GM12892 (cell line): Measurements from ENCODE around the gene MYO15A.

Experiments
- DNase-seq: peaks from one replicate; pipeline ENCODE4 v3.0.0; 2011; ENCODE audit not compliant: insufficient read length
- FAIRE-seq: peaks from 2 replicates; lab custom pipeline; 2011; peaks lifted over from hg19 to GRCh38; lab: Jason Lieb, UNC
- POLR2A ChIP-seq: IDR thresholded peaks from 2 replicates; pipeline ENCODE4 v1.6.1; 2011; ENCODE audit warnings: low read depth, low read length, control low read depth
- POLR2AphosphoS5 ChIP-seq: IDR thresholded peaks from 2 replicates; pipeline ENCODE4 v1.6.1; 2011; ENCODE audit warnings: low read depth, low read length, control low read depth
- TAF1 ChIP-seq: IDR thresholded peaks from 2 replicates; pipeline ENCODE4 v1.6.1; 2011; ENCODE audit warnings: low read depth, mild to moderate bottlenecking, control low read depth, low read length, borderline replicate concordance

The MYO15A gene

DNA sequence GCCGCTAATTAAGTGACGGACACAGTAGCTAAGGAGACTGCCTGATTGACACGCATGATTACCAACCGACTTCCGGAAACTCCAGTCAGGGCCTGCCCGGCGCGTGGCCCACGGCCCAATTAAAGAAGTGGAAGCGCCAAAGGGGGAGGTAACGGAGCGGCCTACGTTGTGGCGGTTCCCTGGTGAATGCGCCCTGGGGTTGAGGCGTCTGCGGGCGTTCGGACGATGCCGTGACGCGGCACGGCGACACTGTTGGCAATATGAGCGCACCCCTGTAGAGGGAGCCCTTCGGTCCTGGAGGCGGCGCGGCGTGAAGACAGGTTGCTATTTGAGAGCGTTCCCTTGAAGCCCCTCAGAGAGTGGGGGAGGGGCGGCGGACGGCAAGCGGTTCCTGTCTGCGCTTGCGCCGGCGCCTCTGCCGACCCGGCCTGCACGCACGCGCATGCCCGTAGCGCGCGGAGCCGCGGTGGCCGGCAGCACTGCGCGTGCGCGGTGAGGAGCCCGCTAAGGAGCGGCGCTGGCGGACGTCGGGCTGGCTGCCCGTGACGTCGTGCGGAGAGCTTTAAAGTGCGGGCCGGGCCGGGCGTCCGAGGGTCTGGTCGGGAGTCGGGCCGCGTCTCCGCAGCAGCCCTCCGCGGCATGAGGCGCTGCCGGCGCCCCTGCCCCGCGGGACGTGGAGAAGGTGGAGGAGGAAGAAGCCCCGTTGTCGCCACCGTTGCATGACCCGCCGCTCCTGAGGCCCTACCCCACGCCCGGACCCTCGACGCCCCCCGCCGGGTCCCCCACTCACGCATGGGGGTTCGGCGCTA, 75.0 kb downstream of the MYO15A start, which contains the start of gene ALKBH5:
TSS of gene ALKBH5 (plus strand) at position 495 of the 809 bp plus-strand sequence. CDS start 416 bp downstream, outside the sequence.
- DNase-seq (peak; percentile 98), FAIRE-seq (no peak)
- TF ChIP-seq POLR2A (peak; percentile 64; the same call in 1 of the 2 replicates), TAF1 (no peak)

DNA sequence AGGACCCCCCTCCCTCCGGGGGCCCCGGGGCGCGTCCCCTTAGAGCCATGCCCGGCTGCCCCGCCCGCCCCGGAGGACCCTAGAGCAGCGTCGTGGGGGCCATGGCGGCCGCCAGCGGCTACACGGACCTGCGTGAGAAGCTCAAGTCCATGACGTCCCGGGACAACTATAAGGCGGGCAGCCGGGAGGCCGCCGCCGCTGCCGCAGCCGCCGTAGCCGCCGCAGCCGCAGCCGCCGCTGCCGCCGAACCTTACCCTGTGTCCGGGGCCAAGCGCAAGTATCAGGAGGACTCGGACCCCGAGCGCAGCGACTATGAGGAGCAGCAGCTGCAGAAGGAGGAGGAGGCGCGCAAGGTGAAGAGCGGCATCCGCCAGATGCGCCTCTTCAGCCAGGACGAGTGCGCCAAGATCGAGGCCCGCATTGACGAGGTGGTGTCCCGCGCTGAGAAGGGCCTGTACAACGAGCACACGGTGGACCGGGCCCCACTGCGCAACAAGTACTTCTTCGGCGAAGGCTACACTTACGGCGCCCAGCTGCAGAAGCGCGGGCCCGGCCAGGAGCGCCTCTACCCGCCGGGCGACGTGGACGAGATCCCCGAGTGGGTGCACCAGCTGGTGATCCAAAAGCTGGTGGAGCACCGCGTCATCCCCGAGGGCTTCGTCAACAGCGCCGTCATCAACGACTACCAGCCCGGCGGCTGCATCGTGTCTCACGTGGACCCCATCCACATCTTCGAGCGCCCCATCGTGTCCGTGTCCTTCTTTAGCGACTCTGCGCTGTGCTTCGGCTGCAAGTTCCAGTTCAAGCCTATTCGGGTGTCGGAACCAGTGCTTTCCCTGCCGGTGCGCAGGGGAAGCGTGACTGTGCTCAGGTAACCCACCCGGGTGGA, 75.8 kb downstream of the MYO15A start:
- TF ChIP-seq POLR2A, result no peak
- no peak for TF ChIP-seq TAF1
- TF ChIP-seq POLR2AphosphoS5, result no peak
- DNase-seq, result no peak
- FAIRE-seq, result peak; percentile 38

DNA sequence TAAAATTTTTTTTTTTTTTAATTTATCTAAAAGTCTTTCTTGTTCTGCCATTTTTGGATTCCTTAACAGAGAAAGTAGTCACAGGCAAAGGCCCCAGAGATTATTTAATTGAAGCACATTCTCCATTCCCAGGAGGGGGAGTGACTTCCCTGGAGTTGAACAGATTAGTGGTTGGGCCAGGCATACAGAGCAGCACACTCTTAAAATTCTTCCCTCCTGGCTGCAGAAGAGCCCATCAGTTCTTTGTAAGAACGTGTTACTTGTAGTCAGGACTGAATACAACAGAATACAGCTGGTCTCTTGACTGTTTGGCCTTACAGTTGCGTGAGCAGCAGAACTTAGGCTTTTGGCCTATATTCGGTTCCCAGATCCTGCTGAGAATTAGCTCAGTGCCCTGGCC, 76.8 kb downstream of the MYO15A start:
- DNase-seq (no peak), FAIRE-seq (no peak)
- TF ChIP-seq TAF1 (0 out of 2 replicates have a peak, but pooled peaks have one; percentile 9), POLR2A (no peak), POLR2AphosphoS5 (no peak)

DNA sequence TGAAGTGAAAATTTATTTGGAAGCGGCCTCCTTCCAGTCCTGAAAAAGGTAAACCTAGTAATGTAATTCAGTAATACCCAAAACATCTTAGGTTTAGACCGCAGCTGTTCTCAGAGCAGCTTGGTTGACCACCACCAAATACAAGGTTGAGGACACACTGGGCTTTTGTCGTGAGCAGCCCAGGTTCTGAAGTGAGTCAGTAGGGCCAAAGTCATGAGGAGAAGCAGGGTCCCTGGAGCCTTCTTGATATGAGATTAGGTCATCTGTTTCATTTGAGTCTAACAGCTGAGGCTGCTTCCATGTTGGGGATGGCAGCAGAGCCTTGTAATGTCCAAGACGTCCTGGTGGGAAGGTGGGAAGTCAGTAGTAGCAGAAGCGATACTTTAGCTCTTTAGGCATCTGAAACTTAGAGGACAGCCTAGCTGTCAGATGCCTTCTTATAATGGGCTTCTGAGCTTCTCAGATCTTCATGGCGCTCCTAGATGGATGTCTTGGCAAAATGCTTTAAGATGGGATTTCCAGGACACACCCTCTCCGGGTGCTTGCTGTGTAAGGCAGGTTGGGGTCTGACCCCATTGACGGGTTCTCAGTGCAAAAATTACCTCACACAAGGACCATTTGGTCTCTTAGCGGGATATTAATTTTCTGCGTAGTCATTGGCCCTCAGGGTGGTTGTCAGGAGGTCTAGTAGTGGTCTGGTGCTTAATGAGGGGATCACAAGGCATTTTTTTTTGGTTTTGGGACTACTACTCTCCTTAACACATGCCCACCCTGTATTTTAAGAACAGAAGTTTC, 77.5 kb downstream of the MYO15A start:
- DNase-seq (no peak), FAIRE-seq (no peak)
- TF ChIP-seq TAF1 (no peak), POLR2AphosphoS5 (no peak), POLR2A (no peak)

DNA sequence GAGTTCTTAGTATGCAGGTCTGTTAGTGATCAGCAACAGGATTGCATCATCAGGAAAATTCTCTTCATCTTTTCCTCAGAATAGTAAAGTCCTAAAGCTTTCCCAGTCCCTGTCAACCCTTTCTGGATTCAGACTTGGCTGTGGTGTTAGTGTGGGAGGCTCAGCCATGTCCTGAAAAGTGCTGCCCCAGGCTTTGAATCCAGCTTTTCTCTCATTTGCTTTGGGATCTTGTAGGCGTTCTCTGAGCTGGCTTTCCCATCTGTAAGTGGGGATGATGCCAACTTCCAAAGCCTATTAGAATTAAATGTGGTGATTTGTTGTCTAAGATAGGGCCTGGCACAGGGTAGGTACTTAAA, 78.0 kb downstream of the MYO15A start:
- FAIRE-seq (no peak), DNase-seq (no peak)

DNA sequence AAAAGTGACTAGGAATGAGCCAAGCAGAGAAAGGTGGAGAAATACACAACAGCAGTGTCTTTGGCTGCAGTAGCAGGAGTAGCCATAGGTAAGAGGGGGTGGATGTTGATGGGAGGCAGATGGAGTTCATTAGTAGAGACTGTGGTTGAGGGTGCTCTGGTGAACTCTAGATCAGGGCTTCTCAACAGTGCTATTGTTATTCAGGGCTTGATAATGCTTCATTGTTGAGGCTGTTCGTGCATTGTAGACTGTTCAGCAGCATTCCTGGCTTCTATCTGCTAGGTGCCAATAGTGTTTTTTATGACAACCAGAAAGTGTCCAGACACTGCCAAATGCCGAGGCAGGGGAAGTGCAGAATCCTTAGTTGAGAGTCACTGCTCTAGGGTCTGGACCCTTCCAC, 78.7 kb downstream of the MYO15A start:
- FAIRE-seq (no peak), DNase-seq (no peak)
- no peak for TF ChIP-seq TAF1
- TF ChIP-seq POLR2AphosphoS5, result no peak
- TF ChIP-seq POLR2A, result no peak

More for the DNA sequence above, 78.0 kb downstream of the MYO15A start:
- TF ChIP-seq POLR2A (no peak), POLR2AphosphoS5 (no peak), TAF1 (no peak)

DNA sequence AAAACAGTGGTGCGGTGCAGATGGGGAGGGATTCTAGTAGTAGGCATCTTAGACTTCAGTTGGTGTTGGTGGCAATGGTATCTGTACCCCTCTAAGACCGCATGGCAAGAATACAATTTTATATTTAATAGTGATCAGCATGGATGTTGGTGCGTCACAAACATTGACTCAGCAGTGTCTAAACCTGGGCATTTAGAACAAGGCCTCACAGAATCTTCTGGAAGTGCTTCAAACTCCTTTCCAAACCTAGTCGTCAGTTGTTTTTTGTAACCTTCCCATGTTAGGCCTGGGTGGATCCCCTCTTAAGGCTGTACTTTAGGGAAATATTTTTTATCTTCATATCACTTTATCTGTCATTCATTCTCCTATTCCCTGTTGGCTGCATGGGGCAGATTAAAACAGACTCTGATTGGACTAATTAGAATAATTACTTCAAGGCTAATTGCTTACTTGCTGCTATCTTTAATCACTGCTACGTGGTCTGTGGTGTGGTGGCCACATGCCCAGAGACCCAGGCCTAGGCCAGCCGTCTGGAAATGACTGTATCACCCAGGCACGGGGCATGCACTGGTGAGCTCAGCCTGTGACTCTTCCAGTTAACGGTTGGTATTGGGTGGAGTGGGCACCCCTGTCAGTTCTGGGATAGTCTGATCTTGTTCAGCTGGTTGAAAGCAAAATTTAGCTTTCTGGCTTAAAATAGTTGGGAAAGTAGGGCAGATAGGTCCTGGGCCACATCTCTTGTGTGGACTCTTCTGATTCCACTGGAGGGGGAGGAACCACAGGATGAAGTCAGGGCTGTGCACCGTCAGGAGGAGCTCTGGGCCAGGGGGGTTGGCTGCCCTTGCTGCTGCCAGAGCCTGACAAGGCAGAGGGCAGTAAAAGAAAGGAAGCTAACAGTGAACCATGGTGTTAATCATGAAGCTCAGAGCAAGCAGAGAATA, 79.5 kb downstream of the MYO15A start:
- FAIRE-seq (no peak), DNase-seq (no peak)
- TF ChIP-seq POLR2A (no peak), TAF1 (no peak), POLR2AphosphoS5 (no peak)

DNA sequence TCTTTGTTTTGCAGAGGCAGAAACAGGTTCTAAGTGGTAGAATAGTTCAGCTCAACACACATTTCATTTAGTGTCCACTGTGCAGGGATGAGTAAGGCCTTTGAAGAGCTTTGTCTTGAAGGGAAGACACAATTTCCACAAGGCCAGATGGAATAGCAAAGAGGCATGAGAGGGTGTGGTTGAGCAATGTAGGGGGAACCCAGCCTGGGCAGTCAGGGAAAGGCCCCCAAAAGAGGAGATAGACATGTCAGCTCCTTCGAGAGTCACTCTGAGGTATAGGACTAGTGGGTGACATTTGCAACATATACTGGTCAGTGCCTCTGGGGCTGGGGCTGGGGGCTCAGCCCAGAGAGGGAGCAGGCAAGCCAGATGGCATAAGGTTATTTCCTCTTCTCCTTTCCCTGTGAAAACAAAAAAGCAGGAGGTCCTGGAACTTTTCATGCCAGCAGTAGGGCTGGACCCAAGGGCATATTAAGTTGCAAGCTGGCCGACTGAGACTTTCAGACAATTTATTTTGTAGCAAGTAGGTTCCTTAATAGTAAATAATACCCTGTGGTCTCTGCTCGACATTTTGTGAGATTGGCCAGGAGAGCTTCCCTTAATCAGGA, 82.2 kb downstream of the MYO15A start:
- DNase-seq, result no peak
- no peak for TF ChIP-seq POLR2AphosphoS5
- TF ChIP-seq TAF1, result no peak
- no peak for TF ChIP-seq POLR2A
- FAIRE-seq, result no peak

DNA sequence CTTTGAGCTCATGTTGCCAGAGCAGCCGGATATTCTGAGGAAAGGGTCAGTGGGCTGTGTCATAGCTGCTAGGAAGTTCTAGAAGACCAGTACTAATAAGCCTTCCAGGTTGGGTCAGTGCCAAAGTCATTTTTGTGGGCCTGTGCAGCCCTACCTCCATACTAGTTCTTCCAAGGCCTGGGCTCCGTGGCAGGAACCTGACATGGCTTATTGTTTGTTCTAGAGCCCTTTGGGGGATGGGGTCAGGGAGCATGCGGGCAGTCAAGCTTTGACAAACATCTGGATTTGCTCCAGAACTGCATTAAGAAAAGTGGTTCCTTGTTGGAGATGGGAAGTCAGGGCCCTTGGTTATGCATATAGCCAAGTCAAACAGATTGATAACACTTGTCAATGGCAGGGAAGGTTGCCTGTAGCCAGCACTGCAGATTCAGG, 82.7 kb downstream of the MYO15A start:
- TF ChIP-seq POLR2AphosphoS5, result no peak
- no peak for TF ChIP-seq POLR2A
- no peak for TF ChIP-seq TAF1
- DNase-seq, result no peak
- FAIRE-seq, result no peak

DNA sequence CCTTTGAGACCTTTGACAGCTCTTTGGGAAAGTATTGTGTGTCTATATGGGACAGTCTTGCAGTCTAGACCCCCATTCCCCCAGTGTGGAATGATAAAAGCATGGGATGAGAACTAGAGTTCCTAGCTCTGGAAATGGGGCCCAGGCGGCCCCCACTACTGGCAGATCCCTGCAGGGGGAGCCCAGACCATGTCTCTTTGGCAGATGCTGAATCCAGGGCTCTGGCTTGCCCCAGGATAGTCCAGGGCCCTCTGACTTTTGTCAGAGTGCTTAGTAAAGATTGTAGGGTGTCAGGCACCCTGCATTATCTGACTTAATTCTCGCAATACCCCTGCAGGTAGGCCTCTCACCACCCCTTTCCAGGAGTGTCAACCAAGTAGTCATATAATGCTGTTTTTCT, 83.4 kb downstream of the MYO15A start:
- DNase-seq (no peak), FAIRE-seq (no peak)

More for the DNA sequence above, 83.4 kb downstream of the MYO15A start:
- TF ChIP-seq POLR2A (no peak), POLR2AphosphoS5 (no peak), TAF1 (no peak)
